HG03039 (cell line): ENCODE data around the gene CDKN2D.
A peak's percentile ranks its signal among the peaks of the same experiment; 100 is the strongest.
"Not testable (repeated sequence)": the region's sequence is repeated elsewhere in the genome, so short reads cannot be mapped to it uniquely, and the experiment has no call there.

Experiments
- ATAC-seq: cut with Tn5 transposase; IDR thresholded peaks from one replicate; pipeline ENCODE4 v1.9.1; 2021; ENCODE audit warnings: mild to moderate bottlenecking, moderate library complexity; ENCODE audit not compliant: unreplicated experiment

The CDKN2D gene

GRCh38 chr19:10582091-10582490 lies 13.3 kb upstream of the CDKN2D start:
- no peak for ATAC-seq

- ATAC-seq, result no peak
Observed at GRCh38 chr19:10580979-10581631, 12.3 kb upstream of the CDKN2D start.

GRCh38 chr19:10577951-10578350 lies 9.2 kb upstream of the CDKN2D start:
- ATAC-seq, result no peak

- no peak for ATAC-seq
Observed at GRCh38 chr19:10575011-10575716, 6.4 kb upstream of the CDKN2D start.

- ATAC-seq, result no peak
Observed at GRCh38 chr19:10574462-10574861, 5.7 kb upstream of the CDKN2D start.

GRCh38 chr19:10573793-10574192 lies 5.0 kb upstream of the CDKN2D start:
- ATAC-seq, result not testable (repeated sequence)

GRCh38 chr19:10568062-10568825 lies 535 bp downstream of the CDKN2D start:
- ATAC-seq, result peak; percentile 1

GRCh38 chr19:10567656-10568055 lies 1.1 kb downstream of the CDKN2D start:
- no peak for ATAC-seq

- ATAC-seq, result no peak
Observed at GRCh38 chr19:10566658-10567410, 1.9 kb downstream of the CDKN2D start.

- ATAC-seq, result no peak
Observed at GRCh38 chr19:10566408-10566657, 2.4 kb downstream of the CDKN2D start.

- peak; percentile 42 for ATAC-seq
Observed at GRCh38 chr19:10565567-10566407, 3.0 kb downstream of the CDKN2D start, which contains the start of gene KRI1. KRI1 (minus strand) TSS chr19:10566010; CDS start chr19:10565999, 11 bp downstream.

- no peak for ATAC-seq
Observed at GRCh38 chr19:10565028-10565566, 3.7 kb downstream of the CDKN2D start.

- ATAC-seq, result no peak
Observed at GRCh38 chr19:10562609-10563008, 6.2 kb downstream of the CDKN2D start.

- ATAC-seq, result no peak
Observed at GRCh38 chr19:10560154-10560553, 8.6 kb downstream of the CDKN2D start.

- no peak for ATAC-seq
Observed at GRCh38 chr19:10557603-10558197, 11.1 kb downstream of the CDKN2D start.

- ATAC-seq, result no peak
Observed at GRCh38 chr19:10555610-10555973, 13.2 kb downstream of the CDKN2D start.

GRCh38 chr19:10554760-10555609 lies 13.8 kb downstream of the CDKN2D start:
- ATAC-seq, result no peak

- no peak for ATAC-seq
Observed at GRCh38 chr19:10553943-10554381, 14.8 kb downstream of the CDKN2D start.
